ENCODE results near the gene IMMP2L.

- TF ChIP-seq PHF8 (conservative IDR thresholded peaks at IDR 0.05; ENCODE audit: low read depth, low read length) (no peak), RFX5 (IDR thresholded peaks at IDR 0.05; ENCODE audit: borderline replicate concordance, low read depth, low read length) (no peak), CTCF (IDR thresholded peaks at IDR 0.05; ENCODE audit: control extremely low read depth in 1 of 3, insufficient read depth in 1 of 3, low read depth in 1 of 3, low read length in 3 of 3) (no peak), POLR2AphosphoS5 (IDR thresholded peaks at IDR 0.05; ENCODE audit: low read depth, low read length) (no peak), TAF1 (IDR thresholded peaks at IDR 0.05; ENCODE audit: low read depth, low read length) (no peak), EZH2 (IDR thresholded peaks at IDR 0.05; ENCODE audit: low read depth, low read length, severe bottlenecking) (no peak), HDAC6 (IDR thresholded peaks at IDR 0.05; ENCODE audit: low read depth, low read length) (no peak)
These were observed 726.4 kb downstream of the IMMP2L start for GRCh38 chr7:110835849-110836248.

Measured in H1 (cell line).